Measurements from ENCODE around the gene PALLD.

The PALLD gene

GRCh38 chr4:168647646-168648375 is 151.0 kb downstream of the PALLD start:
- DNase-seq (ENCODE audit: low read depth, low spot score) = no peak

GRCh38 chr4:168648494-168648893 is 151.6 kb downstream of the PALLD start:
- no peak for DNase-seq (ENCODE audit: low read depth, low spot score)

GRCh38 chr4:168648929-168649328 is 152.1 kb downstream of the PALLD start:
- no peak for DNase-seq (ENCODE audit: low read depth, low spot score)

GRCh38 chr4:168651374-168651773 is 154.5 kb downstream of the PALLD start:
- no peak for DNase-seq (ENCODE audit: low read depth, low spot score)

GRCh38 chr4:168651864-168652263 is 155.0 kb downstream of the PALLD start:
- DNase-seq (ENCODE audit: low read depth, low spot score) = no peak

- DNase-seq (ENCODE audit: low read depth, low spot score) = no peak
Measured at GRCh38 chr4:168652755-168653154, 155.9 kb downstream of the PALLD start.

- no peak for DNase-seq (ENCODE audit: low read depth, low spot score)
Measured at GRCh38 chr4:168654104-168654847, 157.4 kb downstream of the PALLD start.

- DNase-seq (ENCODE audit: low read depth, low spot score) = no peak
Measured at GRCh38 chr4:168654848-168655174, 158.0 kb downstream of the PALLD start.

GRCh38 chr4:168655182-168655581 is 158.3 kb downstream of the PALLD start:
- DNase-seq (ENCODE audit: low read depth, low spot score) = no peak

GRCh38 chr4:168656055-168656660 is 159.3 kb downstream of the PALLD start:
- no peak for DNase-seq (ENCODE audit: low read depth, low spot score)

- no peak for DNase-seq (ENCODE audit: low read depth, low spot score)
Measured at GRCh38 chr4:168656946-168657473, 160.2 kb downstream of the PALLD start.

GRCh38 chr4:168658751-168659150 is 161.9 kb downstream of the PALLD start:
- DNase-seq (ENCODE audit: low read depth, low spot score) = no peak

- DNase-seq (ENCODE audit: low read depth, low spot score) = no peak
Measured at GRCh38 chr4:168659741-168660465, 163.1 kb downstream of the PALLD start.

GRCh38 chr4:168662297-168662984 is 165.6 kb downstream of the PALLD start:
- no peak for DNase-seq (ENCODE audit: low read depth, low spot score)

- no peak for DNase-seq (ENCODE audit: low read depth, low spot score)
Measured at GRCh38 chr4:168664242-168664891, 167.5 kb downstream of the PALLD start.

GRCh38 chr4:168666531-168666930 is 169.7 kb downstream of the PALLD start:
- no peak for DNase-seq (ENCODE audit: low read depth, low spot score)

- no peak for DNase-seq (ENCODE audit: low read depth, low spot score)
Measured at GRCh38 chr4:168667376-168667775, 170.5 kb downstream of the PALLD start.

- DNase-seq (ENCODE audit: low read depth, low spot score) = no peak
Measured at GRCh38 chr4:168667921-168668320, 171.1 kb downstream of the PALLD start.

GRCh38 chr4:168673476-168673875 is 176.6 kb downstream of the PALLD start:
- no peak for DNase-seq (ENCODE audit: low read depth, low spot score)

GRCh38 chr4:168674077-168674747 is 177.4 kb downstream of the PALLD start:
- peak; percentile 89 for DNase-seq (ENCODE audit: low read depth, low spot score)
